HG03558 (cell line): ENCODE data around the gene HIBADH.
"Not testable (repeated sequence)": the region's sequence is repeated elsewhere in the genome, so short reads cannot be mapped to it uniquely, and the experiment has no call there.

Experiments
- ATAC-seq: cut with Tn5 transposase; IDR thresholded peaks from one replicate; pipeline ENCODE4 v1.9.1; 2021; ENCODE audit warnings: moderate number of reproducible peaks; ENCODE audit not compliant: unreplicated experiment; ENCODE audit errors: extremely low read depth

The HIBADH gene

GRCh38 chr7:27640884-27641574 is 21.7 kb downstream of the HIBADH start:
- ATAC-seq: no peak

- ATAC-seq: no peak
Measured at GRCh38 chr7:27639851-27640250, 22.8 kb downstream of the HIBADH start.

- ATAC-seq: not testable (repeated sequence)
Measured at GRCh38 chr7:27639048-27639447, 23.6 kb downstream of the HIBADH start.

GRCh38 chr7:27636326-27637006 is 26.2 kb downstream of the HIBADH start:
- no peak for ATAC-seq

GRCh38 chr7:27635728-27636127 is 27.0 kb downstream of the HIBADH start:
- ATAC-seq: no peak

GRCh38 chr7:27634671-27635493 is 27.8 kb downstream of the HIBADH start:
- ATAC-seq: no peak

- no peak for ATAC-seq
Measured at GRCh38 chr7:27633062-27633461, 29.6 kb downstream of the HIBADH start.

GRCh38 chr7:27631391-27631790 is 31.3 kb downstream of the HIBADH start:
- ATAC-seq: no peak

- no peak for ATAC-seq
Measured at GRCh38 chr7:27627146-27627545, 35.5 kb downstream of the HIBADH start.

- no peak for ATAC-seq
Measured at GRCh38 chr7:27619492-27619891, 43.2 kb downstream of the HIBADH start.

- no peak for ATAC-seq
Measured at GRCh38 chr7:27617651-27618381, 44.9 kb downstream of the HIBADH start.

GRCh38 chr7:27616914-27617548 is 45.7 kb downstream of the HIBADH start:
- no peak for ATAC-seq

- ATAC-seq: no peak
Measured at GRCh38 chr7:27616186-27616491, 46.5 kb downstream of the HIBADH start.

GRCh38 chr7:27615420-27616185 is 47.1 kb downstream of the HIBADH start:
- no peak for ATAC-seq

GRCh38 chr7:27614095-27614494 is 48.6 kb downstream of the HIBADH start:
- no peak for ATAC-seq

GRCh38 chr7:27611059-27611458 is 51.6 kb downstream of the HIBADH start:
- no peak for ATAC-seq

- no peak for ATAC-seq
Measured at GRCh38 chr7:27608776-27609495, 53.7 kb downstream of the HIBADH start.

- ATAC-seq: no peak
Measured at GRCh38 chr7:27607210-27607606, 55.5 kb downstream of the HIBADH start.
